ENCODE measurements around the gene RNF34. TPM values are rescaled to one million over a fixed set of nuclear protein-coding genes. Genes with fewer than 3 reads are reported as not detected.

Gene RNF34
- total RNA-seq, 2 donors from 2014 or later, result 72.6 to 74.7 TPM

- no peaks in the 10 kb centered on the region for H3K27me3 Mint-ChIP-seq (ENCODE audit: insufficient read depth)
Observed at GRCh38 chr12:121438905-121439304, 39.0 kb downstream of the RNF34 start.

GRCh38 chr12:121439715-121440114 is 39.8 kb downstream of the RNF34 start:
- no peak for DNase-seq
- H3K9me3 ChIP-seq (ENCODE audit: control insufficient read depth, low read length), result peaks cover 9% of the 10 kb centered on the region
- H3K4me3 ChIP-seq (ENCODE audit: low read length), result no peak overlapping the region
- 97% methylated on average over 14 to 16 of the region's 16 CpGs for WGBS, 2 experiments (ENCODE audit: insufficient coverage in 1 of 2, insufficient read length in 1 of 2)
- H3K4me1 ChIP-seq (ENCODE audit: control insufficient read depth, insufficient read depth, low read length), result no peaks in the 10 kb centered on the region
- H3K27ac ChIP-seq (ENCODE audit: low read depth, low read length), result no peak overlapping the region
- H3K27me3 Mint-ChIP-seq (ENCODE audit: insufficient read depth), result no peaks in the 10 kb centered on the region
- H3K9me3 Mint-ChIP-seq, result peaks cover 12% of the 10 kb centered on the region
- H3K27ac Mint-ChIP-seq, result no peak overlapping the region
- H3K27me3 ChIP-seq (ENCODE audit: control insufficient read depth, insufficient read depth, low read length, poor library complexity, severe bottlenecking), result no peaks in the 10 kb centered on the region
- peaks cover 75% of the 10 kb centered on the region for H3K36me3 ChIP-seq (ENCODE audit: control insufficient read depth, insufficient read depth, low read length)
- peaks cover 2% of the 10 kb centered on the region for H3K4me1 Mint-ChIP-seq
- TF ChIP-seq CTCF (conservative IDR thresholded peaks at IDR 0.05), result no peak
- H3K9ac ChIP-seq (ENCODE audit: extremely low read depth, low read length, poor library complexity, severe bottlenecking), result no peak overlapping the region
- peaks cover 76% of the 10 kb centered on the region for H3K36me3 Mint-ChIP-seq (ENCODE audit: low read depth)
- H3K4me3 Mint-ChIP-seq, result no peak overlapping the region

More at GRCh38 chr12:121438905-121439304, 39.0 kb downstream of the RNF34 start:
- H3K4me1 ChIP-seq (ENCODE audit: control insufficient read depth, insufficient read depth, low read length), result no peaks in the 10 kb centered on the region
- no peak for DNase-seq
- WGBS, 2 experiments (ENCODE audit: insufficient coverage in 1 of 2, insufficient read length in 1 of 2), result 91% methylated on average over 9 to 12 of the region's 12 CpGs
- H3K9me3 ChIP-seq (ENCODE audit: control insufficient read depth, low read length), result peaks cover 9% of the 10 kb centered on the region
- H3K9ac ChIP-seq (ENCODE audit: extremely low read depth, low read length, poor library complexity, severe bottlenecking), result no peak overlapping the region
- TF ChIP-seq CTCF (conservative IDR thresholded peaks at IDR 0.05), result no peak
- H3K36me3 ChIP-seq (ENCODE audit: control insufficient read depth, insufficient read depth, low read length), result peaks cover 83% of the 10 kb centered on the region
- Mint-ChIP-seq H3K4me3 (no peak overlapping the region), H3K9me3 (peaks cover 12% of the 10 kb centered on the region), H3K36me3 (ENCODE audit: low read depth) (peaks cover 81% of the 10 kb centered on the region), H3K27ac (no peak overlapping the region), H3K4me1 (peaks cover 2% of the 10 kb centered on the region)
- H3K27ac ChIP-seq (ENCODE audit: low read depth, low read length), result no peak overlapping the region
- no peak overlapping the region for H3K4me3 ChIP-seq (ENCODE audit: low read length)
- H3K27me3 ChIP-seq (ENCODE audit: control insufficient read depth, insufficient read depth, low read length, poor library complexity, severe bottlenecking), result no peaks in the 10 kb centered on the region

- peaks cover 68% of the 10 kb centered on the region for H3K36me3 ChIP-seq (ENCODE audit: control insufficient read depth, insufficient read depth, low read length)
- TF ChIP-seq CTCF (conservative IDR thresholded peaks at IDR 0.05), result no peak
- H3K9ac ChIP-seq (ENCODE audit: extremely low read depth, low read length, poor library complexity, severe bottlenecking), result no peak overlapping the region
- H3K4me1 Mint-ChIP-seq, result peaks cover 2% of the 10 kb centered on the region
- H3K36me3 Mint-ChIP-seq (ENCODE audit: low read depth), result peaks cover 66% of the 10 kb centered on the region
- H3K9me3 ChIP-seq (ENCODE audit: control insufficient read depth, low read length), result peaks cover 9% of the 10 kb centered on the region
- no peak overlapping the region for H3K4me3 ChIP-seq (ENCODE audit: low read length)
- no peaks in the 10 kb centered on the region for H3K27me3 Mint-ChIP-seq (ENCODE audit: insufficient read depth)
- WGBS, 2 experiments (ENCODE audit: insufficient coverage in 1 of 2, insufficient read length in 1 of 2), result 94 to 96% methylated on average over 10 to 15 of the region's 15 CpGs
- H3K4me1 ChIP-seq (ENCODE audit: control insufficient read depth, insufficient read depth, low read length), result no peaks in the 10 kb centered on the region
- H3K4me3 Mint-ChIP-seq, result no peak overlapping the region
- no peak overlapping the region for H3K27ac ChIP-seq (ENCODE audit: low read depth, low read length)
- no peaks in the 10 kb centered on the region for H3K27me3 ChIP-seq (ENCODE audit: control insufficient read depth, insufficient read depth, low read length, poor library complexity, severe bottlenecking)
- no peak for DNase-seq
- H3K9me3 Mint-ChIP-seq, result peaks cover 10% of the 10 kb centered on the region
- H3K27ac Mint-ChIP-seq, result no peak overlapping the region
Observed at GRCh38 chr12:121440768-121441167, 40.9 kb downstream of the RNF34 start.
